GM12892 (cell line): ENCODE measurements around the gene EFEMP2.
A peak's percentile ranks its signal among the peaks of the same experiment; 100 is the strongest.

Experiments used
- POLR2A ChIP-seq: IDR thresholded peaks from 2 replicates; pipeline ENCODE4 v1.6.1; 2011; ENCODE audit warnings: low read depth, low read length, control low read depth
- POLR2AphosphoS5 ChIP-seq: IDR thresholded peaks from 2 replicates; pipeline ENCODE4 v1.6.1; 2011; ENCODE audit warnings: low read depth, low read length, control low read depth

DNA sequence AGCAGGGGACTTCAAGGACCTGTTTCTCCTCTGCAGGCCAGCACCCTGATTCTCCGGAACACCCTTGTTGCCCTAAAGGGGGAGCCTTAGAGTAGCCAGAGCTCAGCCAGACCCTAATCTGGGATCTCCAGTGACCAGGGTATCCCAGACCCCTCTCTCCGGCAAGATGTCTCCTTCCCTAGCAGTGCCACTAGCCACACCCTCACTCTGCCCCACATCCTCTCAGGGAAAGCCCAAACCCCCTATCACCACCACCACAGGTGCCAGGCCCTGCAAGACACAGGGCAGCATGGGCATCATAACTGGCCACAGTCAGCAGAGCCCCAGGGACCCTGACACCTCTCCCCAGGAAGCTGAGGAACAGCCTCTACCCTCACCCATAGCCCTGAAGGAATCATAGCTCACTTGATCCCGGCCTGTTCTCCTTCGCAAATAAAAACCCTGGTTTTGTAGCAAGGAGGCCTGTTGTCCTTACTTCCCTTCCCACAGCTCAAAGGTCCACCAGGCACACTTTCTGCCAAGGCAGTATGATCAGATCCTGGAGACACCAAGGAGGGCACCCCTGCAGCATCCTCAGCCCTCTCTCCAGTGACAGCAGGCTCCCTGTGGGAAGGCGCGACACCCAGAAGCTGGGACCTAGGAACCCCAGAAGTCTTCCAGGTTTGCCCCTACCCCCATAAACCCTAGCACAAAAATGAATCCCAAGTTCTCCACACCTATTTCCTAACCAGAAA, 19.2 kb downstream of the EFEMP2 start:
- peak; percentile 19 for TF ChIP-seq POLR2AphosphoS5
- peak; percentile 75 for TF ChIP-seq POLR2A
